ENCODE data around the gene MIOS. TPM values are rescaled to one million over a fixed set of nuclear protein-coding genes. Genes with fewer than 3 reads are reported as not detected.

The MIOS gene
- polyA plus RNA-seq, 1 experiment = 11.8 TPM

DNA sequence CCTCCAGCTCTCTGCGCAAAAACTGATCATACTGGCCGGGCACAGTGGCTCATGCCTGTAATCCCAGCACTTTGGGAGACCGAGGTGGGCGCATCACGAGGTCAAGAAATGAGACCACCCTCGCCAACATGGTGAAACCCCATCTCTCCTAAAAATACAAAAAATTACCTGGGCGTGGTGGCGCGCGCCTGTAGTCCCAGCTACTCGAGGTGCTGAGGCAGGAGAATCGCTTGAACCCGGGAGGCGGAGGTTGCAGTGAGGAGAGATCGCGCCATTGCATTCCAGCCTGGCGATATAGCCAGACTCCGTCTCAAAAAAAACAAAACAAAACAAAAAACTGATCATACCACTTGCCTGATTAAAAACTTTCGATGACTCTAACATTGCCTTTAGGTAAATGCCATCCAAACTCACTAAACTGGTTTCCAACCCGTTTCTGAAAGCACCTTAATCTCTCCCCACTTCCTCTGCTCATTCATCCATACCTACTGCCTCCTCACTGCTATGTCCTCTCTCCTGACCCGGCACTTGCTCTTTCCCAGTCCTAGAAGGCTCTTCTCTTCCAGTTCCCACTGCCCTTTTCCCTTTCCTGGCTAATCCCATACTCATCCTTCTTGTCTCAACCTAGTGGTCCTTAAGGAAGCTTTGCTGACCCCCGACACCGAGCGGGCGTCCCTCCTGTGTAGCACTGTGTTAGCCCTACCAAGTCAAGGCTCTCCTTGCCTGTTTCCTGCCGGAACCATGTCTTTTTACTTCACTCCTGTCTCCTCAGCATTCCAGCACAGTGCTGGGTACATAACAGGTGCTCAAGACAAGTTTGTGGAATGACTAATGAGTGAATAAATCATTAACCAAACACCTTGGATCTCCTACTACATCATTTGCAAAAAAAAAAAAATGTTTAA, 686 bp upstream of the MIOS start:
- Histone ChIP-seq H3K4me3 (ENCODE audit: low read depth, low read length) (peak overlapping the region; percentile 71), H3K27me3 (ENCODE audit: control insufficient read depth, insufficient read depth, low read length) (no peaks in the 10 kb centered on the region), H3K36me3 (ENCODE audit: control insufficient read depth, insufficient read depth, low read length) (no peaks in the 10 kb centered on the region)
- POLR2A ChIA-PET = no interaction called here
- CTCF ChIA-PET = interaction anchor here (1.1 kb wide), 1 partner anchor 24 kb away, joined by 3 read pairs; no protein-coding TSS in a partner anchor
- DNase-seq (ENCODE audit: low read depth) = no peak
- TF ChIP-seq, protein P1, sequence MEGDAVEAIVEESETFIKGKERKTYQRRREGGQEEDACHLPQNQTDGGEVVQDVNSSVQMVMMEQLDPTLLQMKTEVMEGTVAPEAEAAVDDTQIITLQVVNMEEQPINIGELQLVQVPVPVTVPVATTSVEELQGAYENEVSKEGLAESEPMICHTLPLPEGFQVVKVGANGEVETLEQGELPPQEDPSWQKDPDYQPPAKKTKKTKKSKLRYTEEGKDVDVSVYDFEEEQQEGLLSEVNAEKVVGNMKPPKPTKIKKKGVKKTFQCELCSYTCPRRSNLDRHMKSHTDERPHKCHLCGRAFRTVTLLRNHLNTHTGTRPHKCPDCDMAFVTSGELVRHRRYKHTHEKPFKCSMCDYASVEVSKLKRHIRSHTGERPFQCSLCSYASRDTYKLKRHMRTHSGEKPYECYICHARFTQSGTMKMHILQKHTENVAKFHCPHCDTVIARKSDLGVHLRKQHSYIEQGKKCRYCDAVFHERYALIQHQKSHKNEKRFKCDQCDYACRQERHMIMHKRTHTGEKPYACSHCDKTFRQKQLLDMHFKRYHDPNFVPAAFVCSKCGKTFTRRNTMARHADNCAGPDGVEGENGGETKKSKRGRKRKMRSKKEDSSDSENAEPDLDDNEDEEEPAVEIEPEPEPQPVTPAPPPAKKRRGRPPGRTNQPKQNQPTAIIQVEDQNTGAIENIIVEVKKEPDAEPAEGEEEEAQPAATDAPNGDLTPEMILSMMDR (IDR thresholded peaks at IDR 0.05; ENCODE audit: insufficient read depth, low read depth, low read length) = no peak

DNA sequence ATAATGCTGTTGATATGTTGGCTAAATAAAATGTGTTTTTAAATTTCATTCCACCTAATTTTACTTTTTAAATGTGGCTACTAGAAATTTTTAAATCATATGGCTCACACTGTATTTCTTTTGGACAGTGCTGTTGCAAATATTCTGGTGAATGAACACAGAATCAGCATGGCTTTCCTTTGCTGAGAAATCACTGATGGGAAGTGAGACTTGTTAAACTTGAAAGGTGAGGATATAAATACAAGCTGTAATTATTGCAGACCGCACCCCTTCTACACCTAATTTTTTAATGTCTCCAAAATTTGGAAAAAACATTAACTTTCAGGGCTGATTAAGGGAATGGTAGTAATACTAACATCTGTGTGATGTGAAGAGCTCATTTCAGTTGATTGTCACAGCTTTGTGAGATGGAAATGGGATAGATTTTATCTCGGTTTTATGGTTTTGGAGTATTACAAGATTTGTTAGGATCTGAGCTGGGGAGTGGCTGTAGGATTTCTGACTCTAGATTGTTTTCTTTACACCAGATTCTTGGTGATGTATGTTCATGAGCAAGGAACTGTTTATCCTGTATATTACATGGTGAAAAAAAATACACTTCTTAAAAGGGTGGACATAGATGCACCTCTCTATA, 1.3 kb downstream of the MIOS start:
- Histone ChIP-seq H3K4me3 (ENCODE audit: low read depth, low read length) (peak overlapping the region; percentile 71), H3K27me3 (ENCODE audit: control insufficient read depth, insufficient read depth, low read length) (no peaks in the 10 kb centered on the region), H3K36me3 (ENCODE audit: control insufficient read depth, insufficient read depth, low read length) (no peaks in the 10 kb centered on the region)
- DNase-seq (ENCODE audit: low read depth) = no peak
- ChIA-PET CTCF (interaction anchor here (1.1 kb wide), 1 partner anchor 27 kb away, joined by 4 read pairs; no protein-coding TSS in a partner anchor), POLR2A (no interaction called here)
- TF ChIP-seq, protein P1 (IDR thresholded peaks at IDR 0.05; ENCODE audit: insufficient read depth, low read depth, low read length) = no peak

DNA sequence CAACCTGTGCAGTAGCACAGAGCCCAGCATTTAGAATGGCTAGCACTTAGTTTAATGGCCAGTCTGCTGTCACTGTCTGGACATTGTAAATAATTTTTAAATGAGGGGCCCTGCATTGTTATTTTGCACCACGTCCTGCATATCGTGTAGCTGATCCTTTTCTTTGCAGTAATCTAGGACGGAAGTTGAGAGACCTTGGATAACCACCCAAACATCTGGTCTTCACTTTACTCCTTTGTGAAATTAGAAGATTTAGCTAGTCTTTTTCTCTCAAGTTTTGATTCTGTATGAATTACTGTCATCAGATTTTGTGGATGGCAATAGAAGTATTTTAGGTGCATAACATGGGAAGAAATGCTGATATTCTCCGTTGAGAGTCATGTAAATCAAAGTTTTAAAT, 1.9 kb downstream of the MIOS start:
- H3K27me3 ChIP-seq (ENCODE audit: control insufficient read depth, insufficient read depth, low read length) = no peaks in the 10 kb centered on the region
- no peak overlapping the region for H3K4me3 ChIP-seq (ENCODE audit: low read depth, low read length)
- POLR2A ChIA-PET = no interaction called here
- DNase-seq (ENCODE audit: low read depth) = no peak
- H3K36me3 ChIP-seq (ENCODE audit: control insufficient read depth, insufficient read depth, low read length) = no peaks in the 10 kb centered on the region
- TF ChIP-seq, protein P1 (IDR thresholded peaks at IDR 0.05; ENCODE audit: insufficient read depth, low read depth, low read length) = no peak
- CTCF ChIA-PET = interaction anchor here (1.1 kb wide), 1 partner anchor 26 kb away, joined by 4 read pairs; no protein-coding TSS in a partner anchor

DNA sequence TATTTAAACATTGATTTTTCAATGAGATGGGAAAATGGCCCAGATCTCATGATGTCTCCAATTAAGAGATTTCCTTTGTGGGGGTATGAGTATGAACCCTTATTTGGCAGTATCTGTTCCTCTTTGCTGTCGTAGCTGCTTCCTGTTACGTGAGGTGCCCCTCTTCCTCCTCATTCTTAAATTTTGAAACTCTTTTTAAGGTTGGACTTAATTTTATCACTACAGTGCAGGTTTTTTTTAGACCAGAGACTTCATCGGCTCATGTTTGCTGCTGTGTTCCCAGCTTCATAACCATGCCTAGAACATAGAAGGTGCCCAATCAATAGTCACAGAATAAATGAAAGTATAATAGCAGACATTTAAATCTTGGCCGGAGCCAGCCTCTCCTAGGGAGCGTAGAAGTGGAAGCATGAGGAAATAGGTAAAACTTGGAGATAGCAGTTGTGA, 2.4 kb downstream of the MIOS start:
- H3K36me3 ChIP-seq (ENCODE audit: control insufficient read depth, insufficient read depth, low read length) = no peaks in the 10 kb centered on the region
- POLR2A ChIA-PET = no interaction called here
- no peaks in the 10 kb centered on the region for H3K27me3 ChIP-seq (ENCODE audit: control insufficient read depth, insufficient read depth, low read length)
- CTCF ChIA-PET = interaction anchor here (1.1 kb wide), 1 partner anchor 26 kb away, joined by 4 read pairs; no protein-coding TSS in a partner anchor
- no peak overlapping the region for H3K4me3 ChIP-seq (ENCODE audit: low read depth, low read length)
- TF ChIP-seq, protein P1 (IDR thresholded peaks at IDR 0.05; ENCODE audit: insufficient read depth, low read depth, low read length) = no peak
- DNase-seq (ENCODE audit: low read depth) = no peak

DNA sequence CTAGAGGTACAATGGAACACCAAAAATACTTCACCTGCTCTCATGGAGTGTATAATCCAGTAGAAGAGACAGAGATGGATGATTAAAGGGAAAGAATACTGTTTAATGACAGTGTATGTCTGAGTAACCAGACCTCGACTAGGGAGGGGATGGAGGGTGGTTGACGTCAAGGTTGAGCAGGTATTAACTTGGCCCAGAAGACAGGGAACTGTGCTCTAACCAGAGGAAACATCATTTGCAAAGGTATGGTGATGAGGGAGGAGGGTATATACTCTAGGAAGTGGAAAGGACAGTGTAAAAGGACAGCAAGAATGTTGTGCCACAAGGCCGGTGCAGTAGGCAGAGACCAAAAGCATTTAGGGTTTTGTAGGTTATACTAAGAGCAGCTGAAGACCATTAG, 2.9 kb downstream of the MIOS start:
- Histone ChIP-seq H3K4me3 (ENCODE audit: low read depth, low read length) (no peak overlapping the region), H3K27me3 (ENCODE audit: control insufficient read depth, insufficient read depth, low read length) (no peaks in the 10 kb centered on the region), H3K36me3 (ENCODE audit: control insufficient read depth, insufficient read depth, low read length) (no peaks in the 10 kb centered on the region)
- TF ChIP-seq, protein P1 (IDR thresholded peaks at IDR 0.05; ENCODE audit: insufficient read depth, low read depth, low read length) = no peak
- no peak for DNase-seq (ENCODE audit: low read depth)
- ChIA-PET CTCF (no interaction called here), POLR2A (no interaction called here)
